Measurements from ENCODE around the gene AKIP1. TPM values are rescaled to one million over a fixed set of nuclear protein-coding genes. Genes with fewer than 3 reads are reported as not detected.
A peak's percentile ranks its signal among the peaks of the same experiment; 100 is the strongest.

AKIP1 gene
- total and polyA plus RNA-seq, 4 donors, result 9.3 to 12.3 (median 9.9) TPM

DNA sequence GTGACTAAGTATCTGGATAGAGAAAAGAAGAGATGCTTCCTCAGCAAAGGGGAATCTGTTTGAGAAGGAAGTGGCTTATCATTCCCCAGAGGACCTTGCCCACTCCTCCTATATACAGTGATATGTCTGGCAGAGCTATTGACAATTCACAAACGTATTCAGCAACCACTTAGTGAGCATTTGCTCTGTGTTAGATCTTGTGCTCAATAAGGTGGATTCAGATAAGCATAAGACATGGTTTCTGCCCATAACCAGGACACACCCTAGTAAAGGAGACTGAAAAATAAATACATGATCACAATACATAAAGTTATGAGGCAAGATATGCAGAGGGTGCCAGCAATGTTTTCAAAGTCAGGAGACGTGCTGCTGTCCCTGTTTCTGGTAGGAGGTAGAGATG is 51.9 kb downstream of the AKIP1 start:
- H3K27ac ChIP-seq (ENCODE audit: low read depth in 1 of 2, low read length in 2 of 2), result peak overlapping the region in 1 of 2 donors; percentile 14
- peaks cover 9 to 35% (median 24%) of the 10 kb centered on the region in 4 donors for H3K4me1 ChIP-seq (ENCODE audit: control insufficient read depth in 4 of 4, insufficient read depth in 4 of 4, low read length in 3 of 4)
- 35% methylated on average over 2 of the region's 2 CpGs for WGBS
- no peaks in the 10 kb centered on the region for H3K9me3 ChIP-seq (ENCODE audit: control insufficient read depth in 4 of 4, low read length in 3 of 4)
- peaks cover 0 to 4% (median 0%) of the 10 kb centered on the region in 4 donors for H3K36me3 ChIP-seq (ENCODE audit: control insufficient read depth in 4 of 4, insufficient read depth in 3 of 4, low read depth in 1 of 4, low read length in 3 of 4)
- no peak for DNase-seq (ENCODE audit: low spot score)
- TF ChIP-seq, protein P1, sequence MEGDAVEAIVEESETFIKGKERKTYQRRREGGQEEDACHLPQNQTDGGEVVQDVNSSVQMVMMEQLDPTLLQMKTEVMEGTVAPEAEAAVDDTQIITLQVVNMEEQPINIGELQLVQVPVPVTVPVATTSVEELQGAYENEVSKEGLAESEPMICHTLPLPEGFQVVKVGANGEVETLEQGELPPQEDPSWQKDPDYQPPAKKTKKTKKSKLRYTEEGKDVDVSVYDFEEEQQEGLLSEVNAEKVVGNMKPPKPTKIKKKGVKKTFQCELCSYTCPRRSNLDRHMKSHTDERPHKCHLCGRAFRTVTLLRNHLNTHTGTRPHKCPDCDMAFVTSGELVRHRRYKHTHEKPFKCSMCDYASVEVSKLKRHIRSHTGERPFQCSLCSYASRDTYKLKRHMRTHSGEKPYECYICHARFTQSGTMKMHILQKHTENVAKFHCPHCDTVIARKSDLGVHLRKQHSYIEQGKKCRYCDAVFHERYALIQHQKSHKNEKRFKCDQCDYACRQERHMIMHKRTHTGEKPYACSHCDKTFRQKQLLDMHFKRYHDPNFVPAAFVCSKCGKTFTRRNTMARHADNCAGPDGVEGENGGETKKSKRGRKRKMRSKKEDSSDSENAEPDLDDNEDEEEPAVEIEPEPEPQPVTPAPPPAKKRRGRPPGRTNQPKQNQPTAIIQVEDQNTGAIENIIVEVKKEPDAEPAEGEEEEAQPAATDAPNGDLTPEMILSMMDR (IDR thresholded peaks at IDR 0.05; ENCODE audit: low read depth, low read length, missing input control), result no peak
- TF ChIP-seq ATF3 (IDR thresholded peaks at IDR 0.05), result no peak
- no peak for TF ChIP-seq FOXA1 (IDR thresholded peaks at IDR 0.05)
- no peak for TF ChIP-seq NR2F2 (IDR thresholded peaks at IDR 0.05)
- TF ChIP-seq FOXA2 (IDR thresholded peaks at IDR 0.05), result no peak
- no peak for TF ChIP-seq HNF4G (IDR thresholded peaks at IDR 0.05)
- no peak for TF ChIP-seq JUND (IDR thresholded peaks at IDR 0.05)
- no peak for TF ChIP-seq REST (IDR thresholded peaks at IDR 0.05)
- TF ChIP-seq SP1 (IDR thresholded peaks at IDR 0.05), result no peak
- no peak for TF ChIP-seq RXRA (IDR thresholded peaks at IDR 0.05)
- TF ChIP-seq, protein P2, sequence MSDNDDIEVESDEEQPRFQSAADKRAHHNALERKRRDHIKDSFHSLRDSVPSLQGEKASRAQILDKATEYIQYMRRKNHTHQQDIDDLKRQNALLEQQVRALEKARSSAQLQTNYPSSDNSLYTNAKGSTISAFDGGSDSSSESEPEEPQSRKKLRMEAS (IDR thresholded peaks at IDR 0.05), result no peak
- peak overlapping the region in 1 of 2 donors; percentile 50 for H3K9ac ChIP-seq (ENCODE audit: low read depth in 1 of 2, low read length in 2 of 2)
- H3K27me3 ChIP-seq (ENCODE audit: control insufficient read depth in 4 of 4, insufficient read depth in 4 of 4, low read length in 3 of 4), result no peaks in the 10 kb centered on the region
- H3K4me3 ChIP-seq (ENCODE audit: low read depth in 1 of 3, low read length in 3 of 3), result peak overlapping the region in 1 of 3 donors; percentile 91

DNA sequence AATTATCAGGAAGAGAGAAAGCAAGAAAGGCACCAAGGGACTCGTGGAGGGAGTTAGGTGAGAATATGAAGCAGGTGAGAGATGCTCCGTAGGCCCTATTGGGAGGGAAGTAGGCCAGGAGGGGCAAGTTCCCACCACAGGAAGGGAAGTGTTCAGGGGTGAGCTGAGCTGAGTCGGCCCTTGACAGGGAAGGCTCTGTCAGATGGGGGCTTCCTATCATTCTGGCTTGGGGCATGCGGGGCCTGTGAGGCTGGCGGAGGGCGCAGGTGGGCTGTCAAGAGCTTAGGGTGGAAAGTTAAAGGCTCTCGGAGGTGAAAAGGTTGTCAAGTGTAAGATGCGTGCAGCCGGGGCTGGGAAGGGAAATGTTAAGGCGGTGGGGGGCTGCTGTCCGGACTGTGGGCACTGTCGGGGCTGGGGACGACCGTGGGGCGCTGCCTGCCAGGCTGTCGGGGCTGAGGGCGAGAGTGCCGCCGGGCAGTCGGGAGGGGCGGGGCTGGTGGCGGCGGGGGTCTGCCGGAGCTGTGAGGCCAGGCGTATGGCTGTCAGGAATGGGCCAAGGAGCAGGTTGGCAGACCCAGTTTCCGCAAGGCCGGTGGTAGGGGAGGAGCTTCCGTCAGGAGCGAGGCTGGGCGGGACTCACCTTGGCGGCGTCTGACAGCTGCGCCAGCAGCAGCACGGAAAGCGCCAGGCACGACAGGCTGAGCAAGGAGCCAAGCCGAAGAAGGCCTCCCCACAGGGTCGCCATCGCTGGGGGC is 52.8 kb downstream of the AKIP1 start:
- H3K9me3 ChIP-seq (ENCODE audit: control insufficient read depth in 4 of 4, low read length in 3 of 4), result no peaks in the 10 kb centered on the region
- H3K9ac ChIP-seq (ENCODE audit: low read depth in 1 of 2, low read length in 2 of 2), result peak overlapping the region; percentile 78 to 87
- 3% methylated on average over 39 of the region's 39 CpGs for WGBS
- peak overlapping the region; percentile 88 to 98 for H3K27ac ChIP-seq (ENCODE audit: low read depth in 1 of 2, low read length in 2 of 2)
- H3K27me3 ChIP-seq (ENCODE audit: control insufficient read depth in 4 of 4, insufficient read depth in 4 of 4, low read length in 3 of 4), result no peaks in the 10 kb centered on the region
- peaks cover 0 to 5% (median 0%) of the 10 kb centered on the region in 4 donors for H3K36me3 ChIP-seq (ENCODE audit: control insufficient read depth in 4 of 4, insufficient read depth in 3 of 4, low read depth in 1 of 4, low read length in 3 of 4)
- DNase-seq (ENCODE audit: low spot score), result peak; percentile 84
- peaks cover 8 to 35% (median 24%) of the 10 kb centered on the region in 4 donors for H3K4me1 ChIP-seq (ENCODE audit: control insufficient read depth in 4 of 4, insufficient read depth in 4 of 4, low read length in 3 of 4)
- peak overlapping the region; percentile 56 to 91 (median 63) for H3K4me3 ChIP-seq (ENCODE audit: low read depth in 1 of 3, low read length in 3 of 3)
- TF ChIP-seq HNF4A (conservative IDR thresholded peaks at IDR 0.05) (no peak), FOXA1 (IDR thresholded peaks at IDR 0.05) (no peak), SP1 (IDR thresholded peaks at IDR 0.05) (no peak), HNF4G (IDR thresholded peaks at IDR 0.05) (no peak), ZBTB33 (IDR thresholded peaks at IDR 0.05) (no peak), JUND (IDR thresholded peaks at IDR 0.05) (no peak), GABPA (IDR thresholded peaks at IDR 0.05 in 1 of 2, conservative IDR thresholded peaks at IDR 0.05 in 1 of 2) (no peak), RXRA (IDR thresholded peaks at IDR 0.05) (no peak), YY1 (IDR thresholded peaks at IDR 0.05) (no peak), EGR1 (IDR thresholded peaks at IDR 0.05; ENCODE audit: low read depth in 2 of 2) (no peak), NR2F2 (IDR thresholded peaks at IDR 0.05) (no peak), ATF3 (IDR thresholded peaks at IDR 0.05) (no peak), RAD21 (IDR thresholded peaks at IDR 0.05) (no peak), FOXA2 (IDR thresholded peaks at IDR 0.05) (no peak), TAF1 (conservative IDR thresholded peaks at IDR 0.05) (no peak)
- TF ChIP-seq, protein P1 (IDR thresholded peaks at IDR 0.05; ENCODE audit: low read depth, low read length, missing input control), result no peak
